BJ (cell line): ENCODE results near the gene RETREG3. TPM values are rescaled to one million over a fixed set of nuclear protein-coding genes. Genes with fewer than 3 reads are reported as not detected.
"Not testable (repeated sequence)": the region's sequence is repeated elsewhere in the genome, so short reads cannot be mapped to it uniquely, and the experiment has no call there.

Experiments used
- CTCF ChIA-PET: fragments of 350-600 bp; formaldehyde crosslinking; extraction: SDS; loops from one replicate; lab custom pipeline; 2021; ENCODE audit warnings: antibody characterized with exemption, inconsistent platforms; lab: Yijun Ruan, JAX
- POLR2A ChIA-PET: fragments of 300-600 bp; sonication (Branson Sonifier 250); formaldehyde crosslinking; extraction: SDS; loops from one replicate; lab custom pipeline; 2021; ENCODE audit warnings: antibody characterized with exemption; lab: Charles Lee
- DNase-seq: peaks from one replicate; pipeline ENCODE4 v3.0.0-alpha.2; 2011; ENCODE audit warnings: low read depth
- H3K27me3 ChIP-seq: 2 replicates; pipeline ENCODE4 v1.6.0; 2011; ENCODE audit warnings: low read length; ENCODE audit not compliant: control insufficient read depth, insufficient read depth
- H3K36me3 ChIP-seq: 2 replicates; pipeline ENCODE4 v1.5.1; 2011; ENCODE audit warnings: low read length; ENCODE audit not compliant: control insufficient read depth, insufficient read depth
- H3K4me3 ChIP-seq: 2 replicates; pipeline ENCODE4 v1.5.1; 2011; ENCODE audit warnings: low read depth, mild to moderate bottlenecking, control low read depth, low read length
- polyA plus RNA-seq: library from polyadenylated mRNA; depleted of rRNA; stranded (reverse); fragments of >200 nt; gene quantifications from 2 replicates; pipeline ENCODE4 v1.2.3, GENCODE V29; 2011
- TF ChIP-seq, protein P1 (sequence below): IDR thresholded peaks from 2 replicates; pipeline ENCODE4 v1.5.1; 2011; ENCODE audit warnings: low read depth, mild to moderate bottlenecking, control low read depth, inconsistent platforms, low read length, moderate library complexity; ENCODE audit not compliant: insufficient read depth

Gene RETREG3
- polyA plus RNA-seq, 1 experiment: 54.4 TPM

DNA sequence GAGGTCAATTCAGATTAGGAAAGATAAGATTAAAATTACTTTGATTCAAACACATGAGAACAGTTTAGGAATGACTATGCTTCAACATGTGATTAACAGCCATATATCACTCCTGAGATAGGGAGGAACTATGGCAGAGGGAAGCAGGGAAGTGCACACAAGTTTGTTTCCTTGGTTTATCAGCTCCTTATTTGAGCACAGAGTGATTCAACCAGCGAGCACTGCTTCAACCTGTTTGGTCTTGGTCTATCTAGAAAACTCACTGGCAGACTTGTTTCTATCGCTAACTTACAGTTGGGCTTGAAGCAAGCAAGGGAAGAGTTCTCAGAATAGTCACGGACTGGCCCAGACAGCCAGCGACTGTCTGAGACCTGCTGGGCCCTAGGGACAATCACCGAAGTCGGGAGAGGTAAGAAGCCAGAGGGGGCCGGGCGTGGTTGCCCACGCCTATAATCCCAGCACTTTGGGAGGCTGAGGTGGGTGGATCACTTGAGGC, 23.8 kb upstream of the RETREG3 start:
- ChIA-PET CTCF (interaction anchor here (1.4 kb wide), 1 partner anchor 24 kb away, joined by 4 read pairs; no protein-coding TSS in a partner anchor), POLR2A (no interaction called here)
- no peak for DNase-seq
- Histone ChIP-seq H3K36me3 (no peaks in the 10 kb centered on the region), H3K27me3 (no peaks in the 10 kb centered on the region; the same call in 1 of the 2 replicates), H3K4me3 (no peak overlapping the region)
- TF ChIP-seq, protein P1, sequence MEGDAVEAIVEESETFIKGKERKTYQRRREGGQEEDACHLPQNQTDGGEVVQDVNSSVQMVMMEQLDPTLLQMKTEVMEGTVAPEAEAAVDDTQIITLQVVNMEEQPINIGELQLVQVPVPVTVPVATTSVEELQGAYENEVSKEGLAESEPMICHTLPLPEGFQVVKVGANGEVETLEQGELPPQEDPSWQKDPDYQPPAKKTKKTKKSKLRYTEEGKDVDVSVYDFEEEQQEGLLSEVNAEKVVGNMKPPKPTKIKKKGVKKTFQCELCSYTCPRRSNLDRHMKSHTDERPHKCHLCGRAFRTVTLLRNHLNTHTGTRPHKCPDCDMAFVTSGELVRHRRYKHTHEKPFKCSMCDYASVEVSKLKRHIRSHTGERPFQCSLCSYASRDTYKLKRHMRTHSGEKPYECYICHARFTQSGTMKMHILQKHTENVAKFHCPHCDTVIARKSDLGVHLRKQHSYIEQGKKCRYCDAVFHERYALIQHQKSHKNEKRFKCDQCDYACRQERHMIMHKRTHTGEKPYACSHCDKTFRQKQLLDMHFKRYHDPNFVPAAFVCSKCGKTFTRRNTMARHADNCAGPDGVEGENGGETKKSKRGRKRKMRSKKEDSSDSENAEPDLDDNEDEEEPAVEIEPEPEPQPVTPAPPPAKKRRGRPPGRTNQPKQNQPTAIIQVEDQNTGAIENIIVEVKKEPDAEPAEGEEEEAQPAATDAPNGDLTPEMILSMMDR: no peak

DNA sequence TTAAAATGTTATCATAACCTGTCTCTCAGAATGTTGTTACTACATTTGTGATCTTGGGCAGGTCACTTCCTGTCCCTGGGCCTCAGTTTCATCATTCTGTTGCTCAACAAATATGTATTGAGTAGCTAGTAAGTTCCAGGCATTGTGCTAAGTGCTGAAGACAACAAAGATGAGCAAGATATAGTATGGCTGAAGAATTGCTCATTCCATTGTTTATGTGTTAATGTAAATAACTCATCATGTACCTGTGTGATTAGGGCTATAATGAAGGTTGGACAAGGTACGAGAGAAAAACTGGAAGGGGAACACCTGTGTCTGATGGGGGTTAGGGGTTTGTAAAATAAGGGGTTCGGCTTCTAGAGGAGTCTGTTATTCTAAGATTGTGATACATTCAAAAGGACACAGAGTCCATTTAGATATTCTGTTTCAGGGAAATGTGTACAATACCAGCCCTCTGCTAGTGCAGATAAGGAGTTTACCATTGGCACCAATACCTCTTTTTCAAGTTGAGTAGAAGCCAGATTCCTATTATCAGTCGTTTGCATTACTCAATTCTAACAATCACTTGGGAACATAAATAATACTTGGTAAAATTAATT, 20.3 kb upstream of the RETREG3 start:
- no peak for DNase-seq
- no peaks in the 10 kb centered on the region; the same call in 1 of the 2 replicates for H3K27me3 ChIP-seq
- no peaks in the 10 kb centered on the region for H3K36me3 ChIP-seq
- TF ChIP-seq, protein P1: no peak
- ChIA-PET CTCF (interaction anchor here (0.7 kb wide), 1 partner anchor 50 kb away, joined by 3 read pairs; no protein-coding TSS in a partner anchor), POLR2A (no interaction called here)
- H3K4me3 ChIP-seq: no peak overlapping the region

DNA sequence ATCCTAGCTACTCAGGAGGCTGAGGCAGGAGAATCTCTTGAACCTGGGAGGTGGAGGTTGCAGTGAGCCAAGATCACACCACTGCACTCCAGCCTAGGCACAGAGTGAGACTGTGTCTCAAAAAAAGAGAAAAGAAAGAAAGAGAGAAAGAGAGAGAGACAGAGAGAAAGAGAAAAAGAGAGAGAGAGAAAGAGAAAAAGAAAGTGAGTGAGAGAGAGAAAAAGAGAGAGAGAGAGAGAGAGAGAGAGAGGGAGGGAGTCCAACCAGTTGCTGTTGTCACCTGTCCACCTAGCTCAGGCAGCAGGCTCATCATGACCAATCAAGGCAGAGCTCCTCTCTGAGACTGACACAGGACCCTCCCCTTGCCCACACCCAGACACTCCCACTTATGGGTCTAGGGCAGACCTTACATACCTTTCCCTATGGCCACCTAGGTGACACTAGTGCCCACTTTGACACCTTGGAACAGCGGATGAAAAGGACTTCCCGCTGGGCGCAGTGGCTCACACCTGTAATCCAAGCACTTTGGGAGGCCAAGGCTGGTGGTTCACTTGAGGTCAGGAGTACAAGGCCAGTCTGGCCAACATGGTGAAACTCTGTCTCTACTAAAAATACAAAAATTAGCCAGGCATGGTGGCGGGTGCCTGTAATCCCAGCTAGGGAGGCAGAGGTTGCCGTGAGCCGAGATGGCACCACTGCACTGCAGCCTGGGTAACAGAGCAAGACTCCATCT, 18.0 kb upstream of the RETREG3 start:
- DNase-seq, H3K27me3 ChIP-seq, H3K4me3 ChIP-seq, H3K36me3 ChIP-seq, POLR2A ChIA-PET: not testable (repeated sequence)
- CTCF ChIA-PET: interaction anchor here (0.7 kb wide), 1 partner anchor 806 kb away, joined by 3 read pairs; no protein-coding TSS in a partner anchor

DNA sequence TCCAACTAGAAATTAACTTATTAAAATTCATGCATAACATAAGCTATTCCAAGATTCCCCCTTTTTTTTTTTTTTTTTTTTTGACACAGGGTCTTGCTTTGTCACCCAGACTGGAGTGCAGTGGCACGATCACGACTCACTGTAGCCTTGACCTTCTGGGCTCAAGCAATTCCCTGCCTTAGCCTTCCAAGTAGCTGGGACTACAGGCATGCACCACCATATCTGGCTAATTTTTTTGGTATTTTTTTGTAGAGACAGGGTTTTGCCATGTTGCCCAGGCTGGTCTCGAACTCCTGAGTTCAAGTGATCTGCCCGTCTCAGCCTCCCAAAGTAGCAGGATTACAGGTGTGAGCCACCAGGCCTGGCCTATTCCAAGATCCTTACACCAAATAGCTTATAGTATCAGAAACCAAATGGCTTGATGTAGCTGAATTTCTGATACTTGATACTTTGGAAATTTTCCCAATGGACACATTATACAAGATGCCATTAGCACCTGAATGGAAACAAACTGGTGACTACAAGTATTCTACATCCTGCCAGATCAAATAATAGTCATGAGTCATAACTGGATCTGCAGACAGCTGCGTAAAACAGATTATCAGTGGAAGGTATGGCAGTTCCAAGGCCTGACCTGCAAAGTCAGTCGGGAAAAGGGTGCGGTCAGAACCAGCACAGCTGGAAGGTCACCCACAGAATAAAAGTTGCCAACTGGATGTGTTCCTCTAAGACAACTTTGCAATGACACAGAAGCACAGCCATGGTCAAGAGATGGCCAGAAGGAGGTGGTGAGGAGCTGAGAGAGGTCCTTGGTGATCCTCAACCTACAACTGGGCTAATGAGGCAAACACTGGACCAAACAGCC, 14.8 kb upstream of the RETREG3 start:
- ChIA-PET CTCF (interaction anchor here (0.6 to 1.4 kb wide), 4 partner anchors 28 to 1137 kb away, joined by 3 to 4 read pairs (median 3); no protein-coding TSS in a partner anchor), POLR2A (interaction anchor here (0.6 kb wide), 1 partner anchor 17 kb away, joined by 8 read pairs; no protein-coding TSS in a partner anchor)
- no peak for DNase-seq

DNA sequence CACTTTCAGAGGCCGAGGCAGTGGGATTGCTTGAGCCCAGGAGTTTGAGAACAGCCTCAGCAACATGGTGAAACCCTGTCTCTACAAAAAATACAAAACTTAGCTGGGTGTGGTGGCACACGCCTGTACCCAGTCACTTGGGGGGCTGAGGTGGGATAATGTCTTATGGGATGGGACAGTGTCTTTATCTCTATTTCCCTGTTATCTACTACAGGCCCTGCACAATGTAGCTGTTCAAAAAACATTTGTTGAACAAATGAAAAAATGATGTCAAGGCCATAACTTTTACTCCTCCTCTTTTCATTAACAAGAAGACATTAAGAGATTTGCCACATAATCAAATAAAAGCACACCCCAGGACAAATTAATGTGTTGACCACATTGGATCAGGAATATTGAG, 14.1 kb upstream of the RETREG3 start:
- H3K27me3 ChIP-seq: no peaks in the 10 kb centered on the region; the same call in 1 of the 2 replicates
- no peak overlapping the region for H3K4me3 ChIP-seq
- ChIA-PET POLR2A (interaction anchor here (0.6 kb wide), 1 partner anchor 16 kb away, joined by 8 read pairs; no protein-coding TSS in a partner anchor), CTCF (interaction anchor here (0.6 to 1.8 kb wide), 5 partner anchors 14 to 1138 kb away, joined by 3 to 8 read pairs (median 3); partner anchors contain the start of genes RETREG3 and TUBG1)
- TF ChIP-seq, protein P1: no peak
- DNase-seq: no peak
- no peaks in the 10 kb centered on the region for H3K36me3 ChIP-seq

More for the DNA sequence above, 14.8 kb upstream of the RETREG3 start:
- Histone ChIP-seq H3K4me3 (no peak overlapping the region), H3K27me3 (no peaks in the 10 kb centered on the region; the same call in 1 of the 2 replicates), H3K36me3 (no peaks in the 10 kb centered on the region)
- TF ChIP-seq, protein P1: no peak

DNA sequence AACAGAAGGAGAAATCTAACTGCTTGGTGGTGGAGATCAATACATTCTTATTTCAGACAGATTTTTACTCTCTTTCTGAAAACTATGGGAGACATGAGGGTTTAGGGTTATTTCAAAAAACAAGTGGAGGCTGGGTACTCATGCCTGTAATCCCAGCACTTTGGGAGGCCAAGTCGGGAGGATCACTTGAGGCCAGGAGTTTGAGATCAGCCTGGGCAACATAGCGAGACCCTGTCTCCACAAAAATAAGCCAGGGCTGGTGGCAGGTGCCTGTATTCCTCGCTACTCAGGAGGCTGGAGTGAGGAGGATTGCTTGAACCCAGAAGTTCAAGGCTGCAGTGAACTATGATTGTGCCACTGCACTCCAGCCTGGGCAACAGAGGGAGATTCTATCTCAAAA, 12.8 kb upstream of the RETREG3 start:
- H3K36me3 ChIP-seq, DNase-seq, POLR2A ChIA-PET, H3K27me3 ChIP-seq, H3K4me3 ChIP-seq: not testable (repeated sequence)
- CTCF ChIA-PET: interaction anchor here (1.1 to 1.8 kb wide), 2 partner anchors 13 to 202 kb away, joined by 4 to 8 read pairs; partner anchors contain the start of genes BECN1, RETREG3 and TUBG1
